Cardiac fibroblast (primary cell): ENCODE measurements around the gene MEGF11.

ENCODE experiments used
- DNase-seq, 2 donors: peaks; one replicate each; pipeline versions ENCODE4 v3.0.0 to v3.0.0-alpha.2; 2010; ENCODE audit warnings: low read depth in 2 of 2
- H3K4me3 ChIP-seq, 2 donors: replicated peaks in 1 of 2; 1 replicate in 1 of 2; 2 replicates in 1 of 2; pipeline ENCODE4 v1.5.1; 2011; ENCODE audit warnings: low read depth in 2 of 2, low read length in 2 of 2, mild to moderate bottlenecking in 2 of 2, moderate library complexity in 1 of 2
- TF ChIP-seq, protein P1 (sequence below): IDR thresholded peaks from one replicate; pipeline ENCODE4 v1.5.1; 2011; ENCODE audit warnings: low read depth, mild to moderate bottlenecking, low read length, inconsistent platforms

MEGF11 gene

DNA sequence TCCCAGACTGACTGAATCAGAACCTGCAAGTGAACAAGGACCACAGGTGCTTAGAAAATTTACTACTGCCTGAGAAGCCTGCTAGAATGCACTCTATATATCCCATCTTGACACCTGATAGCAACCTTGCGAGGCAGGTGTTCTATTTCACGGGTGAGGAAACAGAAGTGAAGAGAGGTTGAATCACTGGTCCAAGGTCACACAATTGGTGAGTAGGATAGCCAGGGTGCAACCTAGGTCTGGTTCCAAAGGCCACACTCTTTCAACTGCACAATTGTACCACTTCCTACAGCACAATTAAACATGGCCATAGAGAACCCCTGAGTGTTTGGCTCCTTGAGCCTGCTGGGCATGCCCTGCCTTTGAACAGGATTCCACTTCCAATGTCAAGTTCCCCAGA is 297.2 kb downstream of the MEGF11 start:
- no peak for DNase-seq
- H3K4me3 ChIP-seq, result no peak overlapping the region
- TF ChIP-seq, protein P1, sequence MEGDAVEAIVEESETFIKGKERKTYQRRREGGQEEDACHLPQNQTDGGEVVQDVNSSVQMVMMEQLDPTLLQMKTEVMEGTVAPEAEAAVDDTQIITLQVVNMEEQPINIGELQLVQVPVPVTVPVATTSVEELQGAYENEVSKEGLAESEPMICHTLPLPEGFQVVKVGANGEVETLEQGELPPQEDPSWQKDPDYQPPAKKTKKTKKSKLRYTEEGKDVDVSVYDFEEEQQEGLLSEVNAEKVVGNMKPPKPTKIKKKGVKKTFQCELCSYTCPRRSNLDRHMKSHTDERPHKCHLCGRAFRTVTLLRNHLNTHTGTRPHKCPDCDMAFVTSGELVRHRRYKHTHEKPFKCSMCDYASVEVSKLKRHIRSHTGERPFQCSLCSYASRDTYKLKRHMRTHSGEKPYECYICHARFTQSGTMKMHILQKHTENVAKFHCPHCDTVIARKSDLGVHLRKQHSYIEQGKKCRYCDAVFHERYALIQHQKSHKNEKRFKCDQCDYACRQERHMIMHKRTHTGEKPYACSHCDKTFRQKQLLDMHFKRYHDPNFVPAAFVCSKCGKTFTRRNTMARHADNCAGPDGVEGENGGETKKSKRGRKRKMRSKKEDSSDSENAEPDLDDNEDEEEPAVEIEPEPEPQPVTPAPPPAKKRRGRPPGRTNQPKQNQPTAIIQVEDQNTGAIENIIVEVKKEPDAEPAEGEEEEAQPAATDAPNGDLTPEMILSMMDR, result no peak

DNA sequence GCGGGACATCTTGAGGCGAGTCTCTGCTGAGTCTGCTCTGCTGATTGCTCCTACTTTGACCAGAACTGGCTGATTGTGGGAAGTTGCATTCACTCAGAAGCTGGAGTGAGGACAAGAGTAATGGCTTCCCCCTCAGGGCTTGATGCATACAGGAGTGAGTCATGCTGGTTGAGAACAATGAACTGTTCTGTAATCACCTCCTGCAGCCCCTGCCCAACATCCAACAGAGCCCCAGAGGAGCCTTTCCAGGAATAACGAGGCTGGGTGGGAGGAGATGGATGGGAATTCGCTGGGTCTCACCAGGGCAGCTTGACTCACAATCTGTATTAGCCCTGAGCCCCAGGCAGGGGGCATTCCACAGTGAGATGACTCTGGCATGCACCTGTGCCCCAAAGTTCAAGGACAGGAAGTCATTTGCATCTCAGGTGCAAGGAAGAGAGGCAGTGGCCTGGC is 299.2 kb downstream of the MEGF11 start:
- H3K4me3 ChIP-seq, result no peak overlapping the region
- peak; percentile 50 to 52 for DNase-seq
- TF ChIP-seq, protein P1, result no peak

DNA sequence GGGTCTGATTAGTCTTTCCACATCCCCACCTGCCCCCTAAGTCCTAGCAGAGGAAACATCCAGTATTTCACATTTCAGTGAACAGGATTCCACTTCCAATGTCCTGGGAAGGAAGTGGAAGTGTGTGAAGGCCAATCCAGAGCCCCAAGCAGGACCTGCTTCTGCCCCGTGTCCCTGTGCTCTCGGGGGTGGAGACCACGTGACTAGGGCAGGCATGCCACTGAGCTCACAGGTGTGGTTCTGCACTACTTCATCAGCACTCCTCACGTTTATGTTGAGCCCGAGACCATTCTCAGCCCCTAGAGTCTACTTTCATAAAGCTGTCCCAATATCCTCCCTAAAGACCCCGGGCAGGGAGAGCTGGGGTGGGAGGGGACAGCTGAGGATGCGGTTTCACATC is 299.9 kb downstream of the MEGF11 start:
- TF ChIP-seq, protein P1, result no peak
- no peak for DNase-seq
- H3K4me3 ChIP-seq, result no peak overlapping the region

DNA sequence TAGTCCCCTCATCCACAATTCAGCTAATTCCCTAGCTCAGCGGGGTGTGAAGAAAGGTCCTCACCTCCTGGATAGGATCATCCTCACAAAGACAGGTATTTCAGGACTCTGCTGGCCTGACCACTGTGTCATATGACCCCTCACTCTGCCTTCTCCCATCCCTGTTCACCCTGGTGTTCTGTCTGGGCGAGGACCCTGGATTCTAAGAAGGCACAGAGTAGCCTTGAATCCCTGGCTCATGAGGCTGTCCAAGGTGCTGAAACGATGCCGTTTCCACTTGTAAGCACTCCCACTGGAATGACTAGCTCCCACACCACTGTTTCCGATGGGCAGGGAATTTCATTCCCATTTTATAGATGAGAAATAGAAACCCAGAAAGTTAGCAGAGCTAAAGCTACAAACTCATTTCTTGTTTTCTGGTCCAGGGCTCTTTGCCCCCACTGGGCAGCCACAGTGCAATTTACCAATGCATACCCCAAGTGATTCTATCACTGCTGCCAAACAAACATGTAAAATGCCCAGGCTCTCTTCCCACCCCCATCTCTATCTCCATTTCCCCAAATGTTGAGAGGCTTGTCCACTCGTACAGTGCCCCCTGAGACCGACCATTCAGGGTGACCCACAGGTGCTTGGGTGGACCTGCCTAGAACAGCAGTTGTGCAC is 301.0 kb downstream of the MEGF11 start:
- peak; percentile 66 to 68 for DNase-seq
- TF ChIP-seq, protein P1, result no peak
- no peak overlapping the region for H3K4me3 ChIP-seq

DNA sequence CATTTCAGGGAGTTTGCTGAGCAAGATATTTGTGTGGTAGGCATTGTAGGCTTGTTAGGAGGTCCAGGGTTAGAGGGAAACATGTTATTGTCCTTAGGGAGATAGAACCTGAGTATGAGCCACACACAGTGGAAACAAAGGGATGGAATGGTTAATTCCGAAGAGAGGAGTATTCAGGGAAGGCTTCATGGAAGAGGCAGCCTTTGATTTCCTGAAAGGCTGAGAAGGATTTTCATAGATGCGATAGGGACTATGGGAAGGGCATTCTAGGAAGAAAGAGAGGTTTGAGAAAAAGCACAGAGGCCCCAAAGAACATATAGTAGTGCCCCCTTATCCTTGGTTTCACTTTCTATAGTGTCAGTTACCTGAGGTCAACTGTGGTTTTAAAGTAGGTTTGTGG is 302.5 kb downstream of the MEGF11 start:
- TF ChIP-seq, protein P1, result no peak
- DNase-seq, result no peak
- no peak overlapping the region for H3K4me3 ChIP-seq

DNA sequence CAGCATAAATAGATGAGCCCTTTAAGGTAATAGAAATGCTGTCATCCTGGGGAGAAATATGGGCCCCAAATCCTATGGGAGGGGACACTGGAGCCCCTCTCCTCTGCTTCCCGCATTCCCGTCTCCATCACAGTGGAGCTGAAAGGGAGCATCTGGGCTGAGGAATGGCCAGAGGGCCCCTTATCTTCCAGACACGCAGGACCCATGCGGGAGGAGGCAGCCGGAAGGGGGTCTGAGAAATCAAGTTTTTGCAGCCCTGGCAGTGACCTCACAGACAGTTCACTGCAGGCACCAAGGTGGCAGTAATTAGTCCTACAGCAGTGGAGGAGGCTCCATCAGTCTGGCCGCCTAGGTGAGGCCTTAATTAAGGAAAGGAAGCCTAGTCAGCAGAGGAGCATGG is 304.1 kb downstream of the MEGF11 start:
- TF ChIP-seq, protein P1, result no peak
- no peak overlapping the region for H3K4me3 ChIP-seq
- no peak for DNase-seq

DNA sequence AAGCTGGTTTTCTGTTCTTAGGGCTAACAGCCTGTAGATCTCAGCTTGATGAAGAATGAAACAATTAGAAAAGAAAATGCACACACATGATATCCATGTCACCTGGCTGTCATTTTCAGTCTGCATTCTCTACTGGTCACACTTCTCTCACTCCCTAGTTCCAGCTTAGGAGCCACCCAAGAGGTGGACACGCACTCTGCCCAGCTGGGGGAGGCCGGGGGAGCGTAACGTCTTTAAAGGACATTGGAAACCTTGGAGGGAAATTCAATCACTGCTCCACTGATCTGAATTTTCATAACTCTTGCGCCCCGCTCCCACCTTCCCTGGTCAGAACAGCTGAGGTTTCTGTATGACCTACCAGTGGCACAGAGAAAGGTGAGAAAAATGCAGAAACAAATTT is 304.5 kb downstream of the MEGF11 start:
- no peak overlapping the region for H3K4me3 ChIP-seq
- DNase-seq, result no peak
- TF ChIP-seq, protein P1, result no peak
